Measurements from ENCODE around the gene IER5L. TPM values are rescaled to one million over a fixed set of nuclear protein-coding genes. Genes with fewer than 3 reads are reported as not detected.

IER5L gene
- total and polyA plus RNA-seq, 2 experiments from 2014 or later, result 21.5 to 77.4 TPM

DNA sequence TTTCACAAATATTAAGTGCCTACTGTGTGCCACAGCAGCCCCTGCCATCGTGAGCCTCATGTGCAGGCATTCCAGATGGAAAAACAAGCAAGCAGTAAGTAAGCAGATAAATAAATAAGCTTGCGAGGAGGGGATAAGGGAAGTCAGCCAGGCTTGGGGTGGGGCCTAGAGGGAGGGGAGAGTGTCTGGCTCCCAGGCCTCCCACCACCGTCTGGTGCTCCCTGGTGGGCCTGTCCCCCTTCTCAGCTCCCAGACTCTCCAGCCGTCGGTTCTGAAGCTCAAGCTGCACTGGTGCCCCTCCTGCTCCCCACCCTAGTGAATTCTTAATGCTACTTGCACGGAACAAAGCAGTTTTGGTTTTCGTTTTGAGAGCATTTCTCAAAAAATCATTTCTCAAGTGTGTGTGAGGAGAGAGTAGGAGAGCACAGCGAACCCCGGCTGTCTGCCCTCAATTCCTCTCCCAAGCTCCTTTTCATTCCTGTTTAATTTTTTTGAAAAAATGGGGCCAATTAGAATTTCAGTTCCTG lies 6.6 kb upstream of the IER5L start:
- H3K4me1 ChIP-seq (ENCODE audit: low read depth), result no peaks in the 10 kb centered on the region
- H3K36me3 ChIP-seq, result no peaks in the 10 kb centered on the region
- no peak overlapping the region for H3K4me3 ChIP-seq
- DNase-seq (ENCODE audit: low read depth in 1 of 2, low spot score in 1 of 2), result no peak
- H3K27me3 ChIP-seq, result peaks cover 7% of the 10 kb centered on the region
- H3K27ac ChIP-seq, result no peak overlapping the region
- TF ChIP-seq, protein P1, sequence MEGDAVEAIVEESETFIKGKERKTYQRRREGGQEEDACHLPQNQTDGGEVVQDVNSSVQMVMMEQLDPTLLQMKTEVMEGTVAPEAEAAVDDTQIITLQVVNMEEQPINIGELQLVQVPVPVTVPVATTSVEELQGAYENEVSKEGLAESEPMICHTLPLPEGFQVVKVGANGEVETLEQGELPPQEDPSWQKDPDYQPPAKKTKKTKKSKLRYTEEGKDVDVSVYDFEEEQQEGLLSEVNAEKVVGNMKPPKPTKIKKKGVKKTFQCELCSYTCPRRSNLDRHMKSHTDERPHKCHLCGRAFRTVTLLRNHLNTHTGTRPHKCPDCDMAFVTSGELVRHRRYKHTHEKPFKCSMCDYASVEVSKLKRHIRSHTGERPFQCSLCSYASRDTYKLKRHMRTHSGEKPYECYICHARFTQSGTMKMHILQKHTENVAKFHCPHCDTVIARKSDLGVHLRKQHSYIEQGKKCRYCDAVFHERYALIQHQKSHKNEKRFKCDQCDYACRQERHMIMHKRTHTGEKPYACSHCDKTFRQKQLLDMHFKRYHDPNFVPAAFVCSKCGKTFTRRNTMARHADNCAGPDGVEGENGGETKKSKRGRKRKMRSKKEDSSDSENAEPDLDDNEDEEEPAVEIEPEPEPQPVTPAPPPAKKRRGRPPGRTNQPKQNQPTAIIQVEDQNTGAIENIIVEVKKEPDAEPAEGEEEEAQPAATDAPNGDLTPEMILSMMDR (IDR thresholded peaks at IDR 0.05; ENCODE audit: low read depth, low read length), result no peak
- H3K9me3 ChIP-seq (ENCODE audit: low read depth), result no peaks in the 10 kb centered on the region

DNA sequence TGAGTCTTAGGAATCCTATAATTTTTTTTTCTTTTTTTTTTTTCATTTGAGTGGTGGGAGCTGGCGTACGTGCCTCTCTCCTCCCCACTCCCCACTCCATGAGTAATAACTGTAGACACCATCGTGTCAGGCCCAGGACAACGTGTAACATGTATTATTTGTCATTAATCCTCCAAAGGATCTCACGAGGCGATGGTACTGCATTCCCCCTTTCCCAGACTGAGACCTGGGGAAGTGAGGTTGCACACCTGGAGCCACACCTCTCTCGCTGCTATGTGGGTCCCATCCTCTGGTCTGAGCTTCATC lies 6.1 kb upstream of the IER5L start:
- DNase-seq (ENCODE audit: low read depth in 1 of 2, low spot score in 1 of 2), result no peak
- H3K4me3 ChIP-seq, result no peak overlapping the region
- H3K36me3 ChIP-seq, result no peaks in the 10 kb centered on the region
- peaks cover 3% of the 10 kb centered on the region for H3K4me1 ChIP-seq (ENCODE audit: low read depth)
- H3K27me3 ChIP-seq, result peaks cover 7% of the 10 kb centered on the region
- no peaks in the 10 kb centered on the region for H3K9me3 ChIP-seq (ENCODE audit: low read depth)
- TF ChIP-seq, protein P1 (IDR thresholded peaks at IDR 0.05; ENCODE audit: low read depth, low read length), result no peak
- no peak overlapping the region for H3K27ac ChIP-seq

DNA sequence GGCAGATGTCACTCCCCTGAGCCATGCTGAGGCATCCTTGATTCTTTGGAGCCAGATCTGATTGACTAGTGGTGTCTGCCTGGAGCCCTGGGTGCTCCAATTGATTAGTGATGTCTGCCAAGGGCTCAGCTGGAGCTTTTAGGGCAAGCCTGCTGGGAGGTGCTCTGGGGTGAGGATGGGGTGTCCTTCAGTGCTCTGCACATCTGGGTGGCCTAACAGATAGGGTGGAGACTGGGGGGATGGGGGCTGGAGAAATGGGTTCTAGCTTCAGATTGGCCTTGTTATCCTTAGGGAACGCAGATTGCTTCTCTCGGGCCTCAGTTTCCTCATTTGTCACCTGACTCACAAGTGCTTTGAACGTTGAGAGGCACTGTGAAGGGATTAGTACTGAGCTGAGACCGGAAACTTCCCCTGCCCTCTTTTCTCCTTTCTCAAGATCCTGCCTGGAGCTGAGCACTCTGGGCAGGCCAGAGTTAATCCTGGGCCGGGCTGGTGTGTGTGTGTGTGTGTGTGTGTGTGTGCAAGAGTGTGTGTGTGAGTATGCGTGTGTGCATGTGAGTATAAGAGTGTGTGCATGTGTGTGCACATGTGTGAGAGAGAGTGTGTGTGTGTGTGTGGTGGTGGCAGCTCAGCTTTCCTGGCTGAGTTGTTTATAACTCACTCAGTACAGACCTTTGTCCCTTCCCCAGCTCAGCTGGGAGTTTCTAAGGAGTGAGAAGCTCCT lies 5.6 kb upstream of the IER5L start:
- H3K4me1 ChIP-seq (ENCODE audit: low read depth), result peaks cover 4% of the 10 kb centered on the region
- H3K4me3 ChIP-seq, result no peak overlapping the region
- H3K9me3 ChIP-seq (ENCODE audit: low read depth), result no peaks in the 10 kb centered on the region
- H3K36me3 ChIP-seq, result no peaks in the 10 kb centered on the region
- TF ChIP-seq, protein P1 (IDR thresholded peaks at IDR 0.05; ENCODE audit: low read depth, low read length), result no peak
- no peak overlapping the region for H3K27ac ChIP-seq
- H3K27me3 ChIP-seq, result peaks cover 7% of the 10 kb centered on the region
- DNase-seq (ENCODE audit: low read depth in 1 of 2, low spot score in 1 of 2), result no peak

DNA sequence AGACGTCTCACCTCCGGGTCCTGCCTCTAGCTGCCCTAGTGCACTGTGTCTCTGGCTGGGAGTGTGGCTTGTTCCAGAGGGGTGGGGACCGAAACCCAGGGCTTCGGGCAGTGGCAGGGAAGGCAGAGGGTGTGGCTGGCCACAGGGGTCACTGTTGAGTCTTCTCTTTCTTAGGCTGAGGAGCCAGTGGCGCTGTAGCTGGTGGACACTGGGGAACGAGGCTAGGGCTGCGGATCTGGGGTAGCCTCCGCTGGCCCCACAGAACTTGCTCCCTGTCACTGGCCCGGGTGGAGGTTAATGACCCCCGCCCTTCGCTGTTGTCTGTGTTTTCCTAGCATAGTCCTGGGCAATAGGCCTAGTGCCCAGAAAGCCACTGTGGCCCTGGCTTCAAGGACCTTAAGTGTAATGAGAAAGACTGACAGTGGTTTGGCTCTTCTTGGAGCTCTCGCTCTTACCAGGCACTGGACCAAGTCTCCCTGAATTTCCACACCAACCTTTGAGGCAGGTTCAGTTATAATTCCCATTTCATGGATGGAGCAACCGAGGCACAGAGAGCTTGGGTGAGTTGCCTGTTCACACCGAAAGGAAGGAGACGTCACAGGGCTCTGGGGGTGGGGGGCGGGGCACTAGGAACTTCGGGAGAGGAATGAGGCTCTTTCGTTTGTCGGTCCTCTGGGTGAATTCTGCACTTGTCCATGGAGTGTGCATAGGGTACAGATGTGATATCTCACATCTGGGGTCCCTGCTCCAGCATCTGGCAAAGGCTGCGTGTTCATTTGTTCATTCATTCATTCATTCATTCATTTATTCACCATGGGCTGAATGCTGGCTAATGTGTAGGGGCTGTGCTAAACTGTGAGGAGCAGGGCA lies 4.8 kb upstream of the IER5L start:
- Histone ChIP-seq H3K9me3 (ENCODE audit: low read depth) (no peaks in the 10 kb centered on the region), H3K36me3 (no peaks in the 10 kb centered on the region), H3K4me3 (no peak overlapping the region), H3K4me1 (ENCODE audit: low read depth) (peaks cover 4% of the 10 kb centered on the region), H3K27ac (no peak overlapping the region), H3K27me3 (peaks cover 7% of the 10 kb centered on the region)
- TF ChIP-seq, protein P1 (IDR thresholded peaks at IDR 0.05; ENCODE audit: low read depth, low read length), result peak; percentile 54
- peak; percentile 41 to 49 for DNase-seq (ENCODE audit: low read depth in 1 of 2, low spot score in 1 of 2)

DNA sequence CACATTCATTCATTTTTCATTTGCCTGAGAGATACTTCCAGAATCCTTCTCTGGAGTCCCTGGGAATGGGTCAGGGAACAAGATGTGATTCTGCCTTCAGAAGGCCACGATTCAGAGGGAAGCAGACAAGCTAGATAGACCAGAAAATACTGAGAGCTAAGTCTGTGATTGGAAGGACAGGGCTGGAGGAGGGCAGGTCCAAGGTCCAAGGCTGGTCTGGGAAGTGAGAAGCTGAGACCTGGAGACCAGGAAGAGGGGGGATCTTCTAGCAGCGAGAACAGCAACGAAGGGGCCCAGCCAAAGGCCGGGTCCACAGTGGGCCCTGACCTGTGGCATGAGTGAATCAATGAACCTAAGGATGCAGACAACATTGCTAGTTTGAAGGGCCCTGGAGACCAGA lies 4.1 kb upstream of the IER5L start:
- Histone ChIP-seq H3K27ac (no peak overlapping the region), H3K4me1 (ENCODE audit: low read depth) (peaks cover 4% of the 10 kb centered on the region), H3K4me3 (no peak overlapping the region), H3K9me3 (ENCODE audit: low read depth) (no peaks in the 10 kb centered on the region), H3K27me3 (peaks cover 7% of the 10 kb centered on the region), H3K36me3 (no peaks in the 10 kb centered on the region)
- DNase-seq (ENCODE audit: low read depth in 1 of 2, low spot score in 1 of 2), result no peak
- TF ChIP-seq, protein P1 (IDR thresholded peaks at IDR 0.05; ENCODE audit: low read depth, low read length), result no peak
